Omental fat pad (tissue), 4 donors: ENCODE measurements around the gene LINGO3. TPM values are rescaled to one million over a fixed set of nuclear protein-coding genes. Genes with fewer than 3 reads are reported as not detected.

Experiments used
- ATAC-seq: fragments of 150-250 bp; one replicate; pipeline ENCODE4 v1.9.1; 2016; ENCODE audit warnings: mild to moderate bottlenecking, moderate library complexity; ENCODE audit not compliant: low FRiP score
- DNase-seq: peaks from one replicate; pipeline ENCODE4 v3.0.0-alpha.2; 2019; ENCODE audit warnings: low spot score
- CTCF ChIP-seq, 3 donors: fragments of 450-650 bp; IDR thresholded peaks; one replicate each; pipeline ENCODE4 v1.5.1; 2016 to 2017; ENCODE audit warnings: antibody characterized with exemption in 3 of 3, mild to moderate bottlenecking in 3 of 3, moderate library complexity in 2 of 3
- total RNA-seq, 4 donors: library from RNA; depleted of rRNA; stranded (reverse); fragments of >200 nt; gene quantifications; one replicate each; pipeline ENCODE4 v1.1.0, GENCODE V29; 2016

The LINGO3 gene
- under 1 TPM in 1 of 4 donors, not detected in 3; 0.19 TPM for total RNA-seq

GRCh38 chr19:2308114-2308556 is at the start of gene LINGO3:
Gene LINGO3, minus strand, starts transcription at chr19:2308154. Its CDS starts 16,378 bp downstream, at chr19:2291776.
- DNase-seq, result no peak
- TF ChIP-seq CTCF (IDR thresholded peaks at IDR 0.05), result no peak
- ATAC-seq, result no peak

- ATAC-seq (no peak), DNase-seq (no peak)
- no peak for TF ChIP-seq CTCF (IDR thresholded peaks at IDR 0.05)
Measured at GRCh38 chr19:2356036-2356646, 48.2 kb upstream of the LINGO3 start.

- no peak for DNase-seq
- TF ChIP-seq CTCF (IDR thresholded peaks at IDR 0.05), result no peak
- no peak for ATAC-seq
Measured at GRCh38 chr19:2355168-2356035, 47.4 kb upstream of the LINGO3 start.

GRCh38 chr19:2354670-2355069 is 46.7 kb upstream of the LINGO3 start:
- TF ChIP-seq CTCF (IDR thresholded peaks at IDR 0.05), result no peak
- DNase-seq (no peak), ATAC-seq (no peak)

GRCh38 chr19:2353887-2354592 is 46.1 kb upstream of the LINGO3 start:
- no peak for TF ChIP-seq CTCF (IDR thresholded peaks at IDR 0.05)
- DNase-seq, result no peak
- ATAC-seq, result no peak

GRCh38 chr19:2353159-2353886 is 45.4 kb upstream of the LINGO3 start:
- no peak for DNase-seq
- TF ChIP-seq CTCF (IDR thresholded peaks at IDR 0.05), result no peak
- ATAC-seq, result no peak
